Cardiac fibroblast (primary cell): Measurements from ENCODE around the gene SLC13A5.

Source experiments
- DNase-seq, 2 donors: peaks; one replicate each; pipeline versions ENCODE4 v3.0.0 to v3.0.0-alpha.2; 2010; ENCODE audit warnings: low read depth in 2 of 2
- H3K4me3 ChIP-seq, 2 donors: replicated peaks in 1 of 2; 1 replicate in 1 of 2; 2 replicates in 1 of 2; pipeline ENCODE4 v1.5.1; 2011; ENCODE audit warnings: low read depth in 2 of 2, low read length in 2 of 2, mild to moderate bottlenecking in 2 of 2, moderate library complexity in 1 of 2
- CTCF ChIP-seq: IDR thresholded peaks from one replicate; pipeline ENCODE4 v1.5.1; 2011; ENCODE audit warnings: low read depth, mild to moderate bottlenecking, low read length, inconsistent platforms

SLC13A5 gene

DNA sequence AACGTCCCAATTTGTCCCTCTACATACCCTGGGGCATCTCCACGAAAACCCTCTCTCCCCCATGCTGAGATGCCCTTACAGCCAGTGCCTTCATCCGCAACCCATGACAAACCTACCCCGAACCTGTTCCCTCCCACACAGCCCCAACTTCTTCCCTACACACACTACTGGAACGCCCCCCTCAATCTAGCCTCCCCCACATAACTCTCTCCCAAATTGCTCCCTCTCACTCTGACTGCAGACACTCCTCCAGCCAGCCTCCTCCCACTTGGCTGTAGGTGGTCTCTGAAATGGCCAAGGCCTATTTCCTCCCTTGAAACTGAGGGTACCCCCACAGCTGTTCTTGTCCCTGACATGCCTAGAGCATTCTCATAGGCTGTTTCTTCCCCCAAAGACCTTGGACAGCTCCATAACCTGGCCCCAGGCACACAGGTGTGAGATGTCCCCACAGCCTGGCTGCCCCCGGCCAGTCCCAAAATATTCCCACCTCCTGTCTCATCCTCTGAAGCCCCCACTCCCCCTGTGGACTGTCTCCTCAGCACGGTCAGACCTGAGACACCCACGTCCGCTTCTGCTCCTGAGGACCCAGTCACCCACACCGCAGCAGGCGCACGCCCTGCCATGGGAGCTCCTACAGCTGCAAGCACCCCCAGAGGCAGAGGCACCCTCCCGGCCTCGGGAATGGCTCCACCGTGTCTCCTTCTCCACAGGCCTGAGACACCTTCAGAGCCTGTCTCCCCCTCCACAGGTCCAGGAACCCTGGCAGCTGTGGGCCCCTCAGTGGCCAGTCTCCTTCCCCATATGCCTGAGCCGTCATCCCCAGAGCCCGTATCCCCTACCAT, 76.3 kb downstream of the SLC13A5 start:
- DNase-seq = no peak
- no peak overlapping the region for H3K4me3 ChIP-seq
- TF ChIP-seq CTCF = no peak

DNA sequence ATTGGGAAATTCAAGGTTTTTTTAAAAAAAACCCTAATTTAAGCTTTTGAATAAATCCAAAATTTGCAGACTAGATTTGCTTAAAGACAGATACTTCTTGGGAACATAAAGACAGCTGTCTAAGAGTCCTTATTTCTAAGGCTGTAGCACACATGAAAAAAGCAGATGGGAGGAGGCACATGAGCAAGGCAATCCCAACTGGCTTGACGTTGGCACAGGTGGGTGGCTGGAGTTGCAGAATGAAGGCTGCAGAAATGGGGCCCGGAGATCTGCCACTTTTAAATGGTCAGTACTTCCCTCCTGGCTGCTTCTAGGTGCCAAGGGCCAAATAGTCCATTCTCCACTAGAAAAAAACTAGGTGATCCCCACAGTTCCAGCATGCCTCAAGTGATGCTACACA, 77.1 kb downstream of the SLC13A5 start:
- no peak overlapping the region for H3K4me3 ChIP-seq
- no peak for DNase-seq
- TF ChIP-seq CTCF = no peak
